K562 (cell line): Measurements from ENCODE around the gene PCBP3. TPM values are rescaled to one million over a fixed set of nuclear protein-coding genes. Genes with fewer than 3 reads are reported as not detected.

ENCODE experiments used
- ATAC-seq: fragments of 200-7000 bp; cut with Tn5 transposase; 3 replicates; pipeline ENCODE4 v1.9.1; 2020; ENCODE audit warnings: moderate library complexity
- BruUV-seq: library from RNA; stranded (reverse); fragments of 400-500 nt; replicated peaks from 2 replicates; lab custom pipeline; 2021; lab: Mats Ljungman, UMichigan
- CTCF ChIA-PET: fragments of 300-600 bp; formaldehyde crosslinking; extraction: SDS; loops from one replicate; lab custom pipeline; 2021; ENCODE audit warnings: low intra/inter-chr PET ratio; lab: Yijun Ruan, JAX
- POLR2A ChIA-PET: fragments of 300-600, 350-650 bp; sonication (Branson Sonifier 250); formaldehyde crosslinking; extraction: SDS; loops from one replicate; lab custom pipeline; 2021; ENCODE audit warnings: antibody characterized with exemption, inconsistent platforms; lab: Yijun Ruan, JAX
- DNase-seq, 4 experiments: peaks; one replicate each; pipeline versions ENCODE4 v3.0.0 to v3.0.0-alpha.2; 2011 to 2018; ENCODE audit warnings: low spot score in 3 of 4, mixed read lengths in 3 of 4; ENCODE audit errors: extremely low read depth in 1 of 4
- FAIRE-seq: peaks from 2 replicates; lab custom pipeline; 2011; peaks lifted over from hg19 to GRCh38; lab: Jason Lieb, UNC
- H2AFZ ChIP-seq: 2 replicates; pipeline ENCODE4 v1.6.0; 2011; ENCODE audit warnings: low read depth, low read length, control low read depth, inconsistent platforms
- H3K27ac ChIP-seq: fragments of 200-600 bp; 3 replicates; pipeline ENCODE4 v1.8.0; 2011; ENCODE audit warnings: low read depth, mild to moderate bottlenecking, control low read depth, inconsistent platforms, low read length, moderate library complexity, mixed read lengths; ENCODE audit errors: extremely low read depth
- H3K27me3 ChIP-seq, 2 experiments: fragments of 300-600 bp in 1 of 2; 2 replicates in 1 of 2; 3 replicates in 1 of 2; pipeline versions ENCODE4 v1.6.0 to v1.8.0; 2011; ENCODE audit warnings: inconsistent platforms in 2 of 2, low read length in 2 of 2, mild to moderate bottlenecking in 1 of 2, mixed read lengths in 1 of 2, moderate library complexity in 1 of 2; ENCODE audit not compliant: control insufficient read depth in 2 of 2, insufficient read depth in 2 of 2
- H3K36me3 ChIP-seq: fragments of 300-600 bp; 3 replicates; pipeline ENCODE4 v1.8.0; 2011; ENCODE audit warnings: mild to moderate bottlenecking, low read length, inconsistent platforms; ENCODE audit not compliant: control insufficient read depth, insufficient read depth
- H3K4me1 ChIP-seq, 2 experiments: fragments of 200-600 bp in 1 of 2; replicated peaks in 1 of 2; 2 replicates in 1 of 2; 3 replicates in 1 of 2; pipeline versions ENCODE4 v1.5.1 to v1.8.0; 2011; ENCODE audit warnings: inconsistent platforms in 2 of 2, low read length in 2 of 2, mild to moderate bottlenecking in 1 of 2, mixed read lengths in 1 of 2, moderate library complexity in 1 of 2; ENCODE audit not compliant: control insufficient read depth in 2 of 2, insufficient read depth in 2 of 2
- H3K4me2 ChIP-seq: 2 replicates; pipeline ENCODE4 v1.6.1; 2011; ENCODE audit warnings: low read length, control low read depth, inconsistent platforms, mixed read lengths; ENCODE audit not compliant: insufficient read depth
- H3K4me3 ChIP-seq: fragments of 200-600 bp; sonication (generic), shearing (Covaris generic); 2 replicates; pipeline ENCODE4 v1.5.1; 2016; ENCODE audit warnings: control low read depth, inconsistent platforms
- H3K79me2 ChIP-seq: fragments of 200-600 bp; 3 replicates; pipeline ENCODE4 v1.8.0; 2011; ENCODE audit warnings: low read length, inconsistent platforms; ENCODE audit not compliant: control insufficient read depth, insufficient read depth
- H3K9ac ChIP-seq, 2 experiments: 2 replicates each; pipeline versions ENCODE4 v1.6.0 to v1.6.1; 2011; ENCODE audit warnings: low read depth in 2 of 2, low read length in 2 of 2, control low read depth in 1 of 2, inconsistent platforms in 1 of 2, mild to moderate bottlenecking in 1 of 2, mixed read lengths in 1 of 2; ENCODE audit not compliant: insufficient read depth in 1 of 2
- H3K9me1 ChIP-seq: one replicate; pipeline ENCODE4 v1.6.0; 2011; ENCODE audit warnings: inconsistent platforms, mild to moderate bottlenecking, low read length, moderate library complexity; ENCODE audit not compliant: control insufficient read depth, insufficient read depth
- H3K9me3 ChIP-seq: replicated peaks from 2 replicates; pipeline ENCODE4 v1.5.1; 2011; ENCODE audit warnings: low read depth, low read length, inconsistent platforms; ENCODE audit not compliant: control insufficient read depth, insufficient read depth
- H4K20me1 ChIP-seq: replicated peaks from 2 replicates; pipeline ENCODE4 v1.6.1; 2011; ENCODE audit warnings: low read length, inconsistent platforms, mixed read lengths; ENCODE audit not compliant: control insufficient read depth, insufficient read depth
- CUX1 ChIP-seq: fragments of 200-800 bp; sonication (Bioruptor generic); IDR thresholded peaks from 2 replicates; pipeline ENCODE4 v1.6.1; 2016; ENCODE audit warnings: missing genetic modification characterization, missing compliant biosample characterization
- HDAC1 ChIP-seq, 2 experiments: fragments of 450-650 bp; IDR thresholded peaks; 2 replicates each; pipeline ENCODE4 v1.6.1; 2016 to 2017; ENCODE audit warnings: inconsistent platforms in 1 of 2, mild to moderate bottlenecking in 1 of 2, moderate library complexity in 1 of 2
- JUNB ChIP-seq: fragments of 450-650 bp; formaldehyde crosslinking; conservative IDR thresholded peaks from 2 replicates; pipeline ENCODE4 v1.4.0; 2020; ENCODE audit warnings: mild to moderate bottlenecking
- NBN ChIP-seq: fragments of 450-650 bp; IDR thresholded peaks from 2 replicates; pipeline ENCODE4 v1.6.1; 2016; ENCODE audit warnings: low read depth, mild to moderate bottlenecking
- NCOA2 ChIP-seq, 2 experiments: fragments of 450-650 bp; IDR thresholded peaks; 2 replicates each; pipeline ENCODE4 v1.6.1; 2018; ENCODE audit warnings: mild to moderate bottlenecking in 2 of 2, moderate library complexity in 1 of 2; ENCODE audit not compliant: partially characterized antibody in 2 of 2
- PML ChIP-seq: IDR thresholded peaks from 2 replicates; pipeline ENCODE4 v1.6.1; 2012; ENCODE audit warnings: low read length, inconsistent platforms
- SFPQ ChIP-seq: fragments of 200-400 bp; formaldehyde crosslinking; IDR thresholded peaks from 2 replicates; pipeline ENCODE4 v1.6.1; 2017; ENCODE audit warnings: mild to moderate bottlenecking, low read depth, low read length, moderate library complexity
- SPI1 ChIP-seq: IDR thresholded peaks from 2 replicates; pipeline ENCODE4 v1.6.1; 2011; ENCODE audit warnings: low read depth, low read length, control low read depth, borderline replicate concordance
- XRCC4 ChIP-seq: IDR thresholded peaks from one replicate; pipeline ENCODE4 v1.6.1; 2011; ENCODE audit not compliant: insufficient read depth, insufficient read length; ENCODE audit errors: extremely low read depth
- WGBS: fragments of 100-300 bp; shearing (Covaris generic); methylation state at CpG from one replicate; pipeline ENCODE4 v1.1.6; 2016; ENCODE audit warnings: low coverage, mixed read lengths; ENCODE audit not compliant: insufficient coverage; ENCODE audit errors: missing lambda C conversion rate; 5-methylcytosine and 5-hydroxymethylcytosine counted together
- in situ Hi-C: fragments of 300-500 bp; cut with MboI; formaldehyde crosslinking; loops from 4 replicates; pipeline ENCODE4 v1.15.0; 2018; ENCODE audit warnings: inconsistent platforms, mixed read lengths
- intact Hi-C: fragments of 100-400 bp; cut with micrococcal nuclease; formaldehyde crosslinking; loops from 2 replicates; pipeline ENCODE4 v1.14.2; 2022
- polyA plus RNA-seq, 8 experiments: library from polyadenylated mRNA; depleted of rRNA in 4 of 8; stranded (reverse) in 5 of 8; unstranded in 3 of 8; fragments of >200 nt; fragmentation: Nextera tagmentation in 2 of 8; fragmentation: Illumina TruSeq in 1 of 8; extraction: Ambion mirVana in 2 of 8; extraction: Trizol in 1 of 8; gene quantifications; 2 replicates each; pipeline versions ENCODE4 v1.2.1 to v1.2.3, GENCODE V29; 2011 to 2014; ENCODE audit warnings: inconsistent platforms in 1 of 8, missing spikeins in 1 of 8
- total RNA-seq, 7 experiments: library from RNA; depleted of rRNA in 6 of 7; stranded (reverse); fragments of >200 nt in 6 of 7; fragmentation: Illumina TruSeq in 2 of 7; extraction: Trizol in 2 of 7; gene quantifications; 2 replicates each; pipeline versions ENCODE4 v1.2.1 to v1.2.3, GENCODE V29; 2011 to 2021; ENCODE audit warnings: low replicate concordance in 1 of 7

PCBP3 gene
- total and polyA plus RNA-seq, 9 of the 15 experiments (the other 6 are each of a cell fraction or from before 2014, with no cell fraction given): 0.18 TPM; not detected in 8

GRCh38 chr21:45965084-45965809 is 321.7 kb downstream of the PCBP3 start:
- intact Hi-C loops (no loop called here), in situ Hi-C loops (no loop called here)
- H3K36me3 ChIP-seq: no peaks in the 10 kb centered on the region
- no peaks in the 10 kb centered on the region for H3K9me1 ChIP-seq
- no peaks in the 10 kb centered on the region for H4K20me1 ChIP-seq
- CTCF ChIA-PET: no interaction called here
- DNase-seq: no peak
- H3K4me1 ChIP-seq: peaks cover 0 to 2% of the 10 kb centered on the region in 2 experiments; a peak in 1 of 5 replicates
- H2AFZ ChIP-seq: no peak overlapping the region
- H3K9ac ChIP-seq: no peak overlapping the region
- no peak for TF ChIP-seq NBN
- no peak for TF ChIP-seq PML
- no peak for TF ChIP-seq XRCC4
- no peak for TF ChIP-seq CUX1 (CRISPR knock-in tag)
- TF ChIP-seq SFPQ: no peak
- no peak for TF ChIP-seq SPI1
- TF ChIP-seq NCOA2 (IDR thresholded peaks at IDR 0.05; ENCODE audit: partially characterized antibody in 2 of 2): no peak
- TF ChIP-seq HDAC1 (IDR thresholded peaks at IDR 0.05): no peak
- no peak for TF ChIP-seq JUNB (CRISPR knock-in tag)
- no peaks in the 10 kb centered on the region for H3K79me2 ChIP-seq
- FAIRE-seq: no peak
- no peak overlapping the region for H3K4me3 ChIP-seq
- H3K27ac ChIP-seq: no peak overlapping the region
- H3K4me2 ChIP-seq: no peak overlapping the region
- no peak for ATAC-seq
- H3K27me3 ChIP-seq: peaks cover 7 to 10% of the 10 kb centered on the region in 2 experiments; a peak in 2 of 5 replicates
- 0% methylated on average over 4 of the region's 4 CpGs for WGBS
- POLR2A ChIA-PET: interaction anchor here (0.7 kb wide), 1 partner anchor 102 kb away, joined by 5 read pairs; no protein-coding TSS in a partner anchor
- BruUV-seq: no TSS peak
- no peaks in the 10 kb centered on the region for H3K9me3 ChIP-seq
